Lower lobe of right lung (tissue), 2 donors: Measurements from ENCODE around the gene TTLL10. TPM values are rescaled to one million over a fixed set of nuclear protein-coding genes. Genes with fewer than 3 reads are reported as not detected.
A peak's percentile ranks its signal among the peaks of the same experiment; 100 is the strongest.

Experiments used
- ATAC-seq, 2 donors: fragments of 200-7000 bp; cut with Tn5 transposase; one replicate each; pipeline ENCODE4 v1.9.1; 2020 to 2022; ENCODE audit warnings: mild to moderate bottlenecking in 2 of 2, moderate library complexity in 2 of 2
- DNase-seq: peaks from one replicate; pipeline ENCODE4 v3.0.0-alpha.2; 2020
- H3K27ac ChIP-seq: fragments of 200-600 bp; one replicate; pipeline ENCODE4 v1.8.0; 2022
- H3K27me3 ChIP-seq: fragments of 200-600 bp; one replicate; pipeline ENCODE4 v1.8.0; 2022; ENCODE audit warnings: low read depth
- H3K36me3 ChIP-seq: fragments of 200-600 bp; one replicate; pipeline ENCODE4 v1.8.0; 2022; ENCODE audit warnings: mild to moderate bottlenecking
- H3K4me1 ChIP-seq: fragments of 200-600 bp; one replicate; pipeline ENCODE4 v1.8.0; 2022
- H3K4me3 ChIP-seq: fragments of 200-600 bp; one replicate; pipeline ENCODE4 v1.8.0; 2022; ENCODE audit warnings: mild to moderate bottlenecking
- H3K9me3 ChIP-seq: fragments of 200-600 bp; one replicate; pipeline ENCODE4 v1.8.0; 2022
- intact Hi-C: fragments of 100-400 bp; cut with DNase I; formaldehyde crosslinking; loops from one replicate; pipeline ENCODE4 v1.11.0; 2022
- total RNA-seq: library from RNA; stranded (reverse); fragmentation: NEBNext Ultra II Directional; extraction: Animal tissue kit (Norgen Biotek cat#: 25700); gene quantifications from one replicate; pipeline ENCODE4 v1.2.1, GENCODE V29; 2021
- TF ChIP-seq, protein P1 (sequence below): fragments of 200-600 bp; IDR thresholded peaks from one replicate; pipeline ENCODE4 v1.8.0; 2022; ENCODE audit warnings: antibody characterized with exemption, mild to moderate bottlenecking
- donor health status: DM: no; HTN: yes; CAD: no; lungs with severe emphysema.

Gene TTLL10
- total RNA-seq, 1 donor from 2014 or later = 6.6 TPM

GRCh38 chr1:1169429-1170214 lies 4.1 kb upstream of the TTLL10 start:
- peak; percentile 40 for DNase-seq
- ATAC-seq = no peak
- intact Hi-C loops = no loop called here
- Histone ChIP-seq H3K27me3 (peaks cover 59% of the 10 kb centered on the region), H3K9me3 (no peaks in the 10 kb centered on the region), H3K36me3 (no peaks in the 10 kb centered on the region), H3K4me1 (peaks cover 8% of the 10 kb centered on the region), H3K4me3 (no peak overlapping the region), H3K27ac (no peak overlapping the region)
- TF ChIP-seq, protein P1, sequence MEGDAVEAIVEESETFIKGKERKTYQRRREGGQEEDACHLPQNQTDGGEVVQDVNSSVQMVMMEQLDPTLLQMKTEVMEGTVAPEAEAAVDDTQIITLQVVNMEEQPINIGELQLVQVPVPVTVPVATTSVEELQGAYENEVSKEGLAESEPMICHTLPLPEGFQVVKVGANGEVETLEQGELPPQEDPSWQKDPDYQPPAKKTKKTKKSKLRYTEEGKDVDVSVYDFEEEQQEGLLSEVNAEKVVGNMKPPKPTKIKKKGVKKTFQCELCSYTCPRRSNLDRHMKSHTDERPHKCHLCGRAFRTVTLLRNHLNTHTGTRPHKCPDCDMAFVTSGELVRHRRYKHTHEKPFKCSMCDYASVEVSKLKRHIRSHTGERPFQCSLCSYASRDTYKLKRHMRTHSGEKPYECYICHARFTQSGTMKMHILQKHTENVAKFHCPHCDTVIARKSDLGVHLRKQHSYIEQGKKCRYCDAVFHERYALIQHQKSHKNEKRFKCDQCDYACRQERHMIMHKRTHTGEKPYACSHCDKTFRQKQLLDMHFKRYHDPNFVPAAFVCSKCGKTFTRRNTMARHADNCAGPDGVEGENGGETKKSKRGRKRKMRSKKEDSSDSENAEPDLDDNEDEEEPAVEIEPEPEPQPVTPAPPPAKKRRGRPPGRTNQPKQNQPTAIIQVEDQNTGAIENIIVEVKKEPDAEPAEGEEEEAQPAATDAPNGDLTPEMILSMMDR = no peak

- peaks cover 8% of the 10 kb centered on the region for H3K4me1 ChIP-seq
- ATAC-seq (no peak), DNase-seq (peak; percentile 42)
- TF ChIP-seq, protein P1 = no peak
- no peak overlapping the region for H3K4me3 ChIP-seq
- peaks cover 59% of the 10 kb centered on the region for H3K27me3 ChIP-seq
- H3K27ac ChIP-seq = no peak overlapping the region
- no peaks in the 10 kb centered on the region for H3K36me3 ChIP-seq
- intact Hi-C loops = no loop called here
- H3K9me3 ChIP-seq = no peaks in the 10 kb centered on the region
Measured at GRCh38 chr1:1170215-1171091, 3.2 kb upstream of the TTLL10 start.

DNA sequence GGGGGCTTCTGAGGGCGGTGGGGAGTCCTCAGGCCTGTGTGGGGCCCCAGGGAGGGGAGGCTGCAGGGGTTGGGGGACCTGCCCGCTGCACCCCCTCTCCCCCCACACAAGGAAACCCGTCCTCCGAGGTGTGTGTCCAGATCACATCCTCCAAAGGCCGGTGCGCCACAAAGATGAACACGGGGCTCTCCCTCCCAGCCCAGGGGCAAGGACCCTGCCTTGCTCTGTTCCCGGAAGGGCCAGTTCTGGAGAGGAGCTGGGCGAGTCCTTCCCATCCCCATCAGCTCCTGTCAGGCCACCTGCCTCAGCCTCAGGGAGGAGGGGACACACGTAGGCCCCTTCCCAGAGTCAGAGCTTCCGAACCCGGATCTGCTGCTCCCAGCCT lies 2.5 kb upstream of the TTLL10 start:
- Histone ChIP-seq H3K4me3 (no peak overlapping the region), H3K4me1 (peaks cover 6% of the 10 kb centered on the region), H3K9me3 (no peaks in the 10 kb centered on the region), H3K27ac (no peak overlapping the region), H3K27me3 (peaks cover 59% of the 10 kb centered on the region), H3K36me3 (no peaks in the 10 kb centered on the region)
- DNase-seq (no peak), ATAC-seq (no peak)
- intact Hi-C loops = no loop called here
- TF ChIP-seq, protein P1 = no peak

GRCh38 chr1:1171546-1172340 lies 1.9 kb upstream of the TTLL10 start:
- TF ChIP-seq, protein P1 = no peak
- ATAC-seq (no peak), DNase-seq (no peak)
- H3K4me1 ChIP-seq = peaks cover 4% of the 10 kb centered on the region
- H3K4me3 ChIP-seq = no peak overlapping the region
- no peaks in the 10 kb centered on the region for H3K36me3 ChIP-seq
- H3K27me3 ChIP-seq = peaks cover 64% of the 10 kb centered on the region
- no peak overlapping the region for H3K27ac ChIP-seq
- intact Hi-C loops = no loop called here
- no peaks in the 10 kb centered on the region for H3K9me3 ChIP-seq
